Erythroblast (primary cell): ENCODE measurements around the gene ABLIM2.

ENCODE experiments used
- GATA1 ChIP-seq: IDR thresholded peaks from 2 replicates; pipeline ENCODE4 v1.6.1; 2011; ENCODE audit warnings: low read depth, mild to moderate bottlenecking, control low read depth, low read length, moderate library complexity
- POLR2A ChIP-seq: IDR thresholded peaks from 2 replicates; pipeline ENCODE4 v1.6.1; 2011; ENCODE audit warnings: mild to moderate bottlenecking, low read length

GRCh38 chr4:8164687-8165086 lies 6.1 kb upstream of the ABLIM2 start:
- TF ChIP-seq POLR2A (no peak), GATA1 (no peak)
